Measurements from ENCODE around the gene CD63.

The CD63 gene

GRCh38 chr12:55707219-55707671 lies 21.6 kb downstream of the CD63 start:
- no peak overlapping the region for H3K27ac ChIP-seq
- TF ChIP-seq CTCF (IDR thresholded peaks at IDR 0.05) (no peak), ZFX (IDR thresholded peaks at IDR 0.05; ENCODE audit: borderline replicate concordance) (no peak)

- TF ChIP-seq CTCF (IDR thresholded peaks at IDR 0.05) (no peak), ZFX (IDR thresholded peaks at IDR 0.05; ENCODE audit: borderline replicate concordance) (no peak)
- H3K27ac ChIP-seq = no peak overlapping the region
Observed at GRCh38 chr12:55706568-55707218, 22.1 kb downstream of the CD63 start.

GRCh38 chr12:55705782-55706402 lies 22.9 kb downstream of the CD63 start:
- TF ChIP-seq ZFX (IDR thresholded peaks at IDR 0.05; ENCODE audit: borderline replicate concordance) (no peak), CTCF (IDR thresholded peaks at IDR 0.05) (peak; percentile 63)
- no peak overlapping the region for H3K27ac ChIP-seq

- H3K27ac ChIP-seq = no peak overlapping the region
- TF ChIP-seq CTCF (IDR thresholded peaks at IDR 0.05) (no peak), ZFX (IDR thresholded peaks at IDR 0.05; ENCODE audit: borderline replicate concordance) (no peak)
Observed at GRCh38 chr12:55704824-55705718, 23.7 kb downstream of the CD63 start.

- TF ChIP-seq CTCF (IDR thresholded peaks at IDR 0.05) (no peak), ZFX (IDR thresholded peaks at IDR 0.05; ENCODE audit: borderline replicate concordance) (no peak)
- no peak overlapping the region for H3K27ac ChIP-seq
Observed at GRCh38 chr12:55703901-55704761, 24.7 kb downstream of the CD63 start.

GRCh38 chr12:55703288-55703687 lies 25.5 kb downstream of the CD63 start:
- TF ChIP-seq ZFX (IDR thresholded peaks at IDR 0.05; ENCODE audit: borderline replicate concordance) (no peak), CTCF (IDR thresholded peaks at IDR 0.05) (no peak)
- no peak overlapping the region for H3K27ac ChIP-seq

Measured in 22Rv1 (cell line).